Activated CD4-positive, alpha-beta T cell treated with anti-CD3 and anti-CD28 coated beads, Interleukin-2, amount 50 U/mL, for 48 hours (primary cell): ENCODE measurements around the gene MKLN1.

Experiments used
- DNase-seq, 2 experiments: peaks; one replicate each; pipeline ENCODE4 v3.0.0-alpha.2; 2020

The MKLN1 gene

DNA sequence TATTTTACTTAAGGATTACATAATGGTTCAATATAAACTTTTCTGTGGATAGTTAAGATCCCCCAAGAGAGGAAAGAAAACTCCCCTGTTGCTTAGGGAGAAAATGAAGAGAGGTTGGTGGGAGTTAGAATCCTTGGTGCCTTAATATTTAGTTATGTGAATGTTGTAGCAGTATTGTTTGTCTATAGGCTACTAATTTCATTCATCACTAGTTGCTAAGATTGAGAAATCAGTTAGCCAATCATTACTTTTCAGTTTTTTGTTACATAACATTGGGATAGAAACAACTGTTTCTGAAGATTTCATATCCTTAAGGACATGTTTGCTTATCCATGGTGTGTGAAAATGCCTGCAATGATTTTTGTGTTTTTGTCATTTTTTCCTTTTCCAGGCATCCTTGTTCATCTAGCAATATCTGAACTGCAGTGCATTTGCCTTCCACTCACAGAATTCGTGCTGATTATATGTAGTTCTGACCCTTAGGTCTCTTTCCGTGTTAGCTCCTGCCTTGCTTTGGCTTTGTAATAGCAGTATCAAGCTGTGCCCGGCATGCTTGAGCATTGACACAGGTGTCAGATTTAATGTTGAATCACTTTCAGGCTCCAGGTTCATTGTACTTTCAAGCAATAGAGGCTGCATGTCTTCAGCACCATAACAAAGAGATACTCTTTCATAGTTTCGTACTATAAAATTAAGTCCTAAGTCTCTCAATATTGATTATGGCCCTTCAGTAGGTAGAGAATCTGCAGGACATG lies 143.8 kb downstream of the MKLN1 start:
- no peak for DNase-seq

DNA sequence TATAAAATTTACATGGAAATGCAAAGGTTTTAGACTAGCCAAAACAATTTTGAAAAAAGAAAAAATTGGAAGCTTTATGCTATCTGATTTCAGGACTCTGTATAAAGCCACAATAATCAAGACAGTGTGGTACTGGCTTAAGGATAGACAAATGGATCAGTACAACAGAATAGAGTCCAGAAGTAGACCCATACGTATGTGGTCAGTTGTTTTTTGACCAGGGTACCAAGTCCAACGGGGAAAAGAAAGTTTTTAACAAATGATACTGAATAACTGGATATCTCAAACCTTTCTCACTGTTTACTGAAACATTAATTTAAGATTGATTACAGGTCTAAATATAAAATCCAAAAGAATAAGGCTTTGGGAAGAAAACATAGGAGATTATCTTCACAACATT lies 149.1 kb downstream of the MKLN1 start:
- DNase-seq = no peak

DNA sequence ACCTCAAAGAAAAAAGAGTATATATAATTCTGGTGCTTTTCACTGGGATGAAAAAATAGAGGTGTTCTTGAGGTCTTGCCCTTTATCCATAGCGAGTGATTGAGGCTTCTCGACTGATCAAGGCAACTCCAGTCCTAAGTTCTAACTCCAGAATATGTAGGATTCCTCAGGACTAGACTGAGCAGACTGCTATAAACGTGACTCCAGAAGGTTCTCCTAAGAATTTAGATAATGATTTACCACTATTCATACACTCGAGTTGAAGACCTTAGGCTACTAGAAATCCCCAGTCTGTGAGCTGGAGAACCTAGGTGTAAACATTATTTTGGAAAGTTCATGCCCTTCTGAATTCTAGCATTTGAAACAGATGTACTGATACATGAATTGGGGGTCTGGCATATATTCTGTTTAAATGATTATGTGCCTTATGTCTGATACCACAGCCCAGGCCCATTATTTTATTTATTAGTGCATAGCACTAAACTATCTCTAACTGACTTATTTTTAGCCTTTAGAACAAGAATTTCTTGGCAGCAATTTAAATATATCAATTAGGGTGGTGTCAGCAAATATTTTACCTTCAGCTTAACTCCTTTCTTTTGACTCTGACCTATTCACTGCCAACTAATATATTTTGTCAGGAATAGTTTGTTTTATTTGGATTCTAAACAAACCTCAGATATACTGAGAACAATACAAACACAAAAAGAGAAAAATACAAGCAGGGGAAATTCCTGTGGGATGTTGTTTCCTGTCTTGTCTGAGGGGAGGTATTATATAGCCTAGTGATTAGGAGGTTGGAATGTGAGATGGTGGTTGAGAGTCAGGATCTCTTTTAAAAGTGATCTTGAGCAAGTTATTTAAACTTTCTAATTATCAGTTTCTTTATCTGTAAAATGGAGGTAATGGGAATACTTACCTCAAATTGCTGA lies 153.0 kb downstream of the MKLN1 start:
- DNase-seq = no peak

DNA sequence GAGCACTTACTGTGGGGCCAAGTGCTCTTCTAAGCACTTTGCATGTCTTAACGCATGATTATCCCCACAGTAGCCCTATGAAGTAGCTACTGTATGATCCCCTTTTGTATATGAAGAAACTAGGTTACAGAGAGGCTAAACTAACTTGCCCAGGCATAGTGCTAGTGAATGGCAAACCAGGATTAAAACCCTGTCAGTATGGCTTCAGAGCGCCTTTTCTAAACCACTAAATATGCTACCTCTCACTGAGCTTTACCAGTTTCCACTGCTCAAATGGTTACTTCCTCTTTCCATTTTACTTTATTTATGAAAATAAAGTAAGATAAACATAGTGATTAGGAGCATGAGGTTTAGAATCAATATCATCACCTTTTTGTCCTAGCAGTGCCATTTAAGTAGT lies 155.1 kb downstream of the MKLN1 start:
- no peak for DNase-seq

DNA sequence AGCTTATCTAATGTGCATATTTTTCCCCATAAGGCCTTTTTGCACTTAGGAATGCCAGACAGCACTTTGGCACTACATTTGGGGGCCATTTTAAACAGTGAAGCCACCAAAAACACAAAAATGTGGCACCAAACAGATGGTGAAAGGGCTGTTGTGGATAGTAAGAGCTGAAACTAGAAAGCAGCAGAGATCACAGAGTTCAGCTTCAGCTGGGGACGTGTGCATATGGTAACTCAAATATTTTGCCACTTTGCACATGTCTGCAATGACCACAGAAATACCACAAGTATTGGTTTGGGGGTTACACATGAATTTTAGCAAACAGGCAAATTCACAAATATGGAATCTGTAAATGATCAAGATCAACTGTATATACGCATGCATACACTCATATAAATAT lies 155.9 kb downstream of the MKLN1 start:
- DNase-seq = no peak

DNA sequence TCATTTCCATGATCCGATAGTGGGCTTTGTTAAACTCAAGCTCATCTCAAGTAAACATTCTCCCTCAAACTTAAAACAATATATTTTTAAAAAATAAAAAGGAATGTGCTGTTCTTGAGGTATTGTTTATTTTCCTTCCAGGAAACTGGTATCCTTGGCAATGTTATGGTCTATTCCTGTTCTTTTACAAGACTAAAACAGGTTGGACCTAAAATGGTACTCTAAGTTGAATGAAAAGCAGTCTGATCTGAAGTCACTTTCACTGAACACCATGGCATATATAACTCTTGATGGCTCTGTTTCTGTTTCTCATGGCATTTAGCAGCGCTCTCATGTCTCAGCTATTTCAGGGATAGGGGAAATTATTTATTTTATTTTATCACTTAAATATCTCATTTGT lies 158.7 kb downstream of the MKLN1 start:
- DNase-seq = no peak

DNA sequence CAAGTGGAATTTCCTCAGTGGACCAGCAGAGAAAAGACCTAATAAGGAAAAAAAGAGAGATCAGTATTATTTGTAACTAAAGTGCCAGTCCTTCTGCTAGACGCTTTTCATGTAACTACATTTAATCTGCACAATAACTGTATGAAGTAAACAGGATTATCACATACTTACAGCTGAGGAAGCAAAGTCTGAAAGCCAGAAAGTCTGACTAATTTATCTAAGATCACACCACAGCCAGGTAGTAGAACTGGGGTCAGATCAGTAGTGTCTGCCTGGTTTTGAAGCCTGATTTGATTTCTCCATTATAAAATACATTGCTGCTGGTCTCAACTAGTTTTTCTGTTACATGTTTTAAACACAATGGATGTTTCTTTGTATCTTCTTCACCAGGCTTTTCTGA lies 159.5 kb downstream of the MKLN1 start:
- DNase-seq = no peak

DNA sequence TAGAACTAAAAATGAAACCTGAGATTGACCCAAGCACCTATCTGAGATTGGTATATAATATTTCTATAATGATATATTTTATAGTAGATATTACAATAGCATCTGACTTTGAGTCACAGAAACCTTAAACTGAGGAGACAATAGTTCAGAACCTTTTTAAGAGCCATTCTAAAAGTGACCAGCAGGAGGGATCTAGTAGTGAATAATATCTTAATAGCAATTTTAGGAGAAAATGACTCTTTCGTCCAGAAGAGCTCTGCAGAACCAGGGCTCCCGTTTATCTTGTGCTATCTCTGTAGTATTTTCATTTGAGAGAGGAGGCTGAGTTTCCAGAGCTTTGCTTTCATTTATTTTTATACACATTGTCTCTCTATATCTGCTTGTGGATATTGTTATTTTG lies 160.7 kb downstream of the MKLN1 start:
- DNase-seq = no peak

DNA sequence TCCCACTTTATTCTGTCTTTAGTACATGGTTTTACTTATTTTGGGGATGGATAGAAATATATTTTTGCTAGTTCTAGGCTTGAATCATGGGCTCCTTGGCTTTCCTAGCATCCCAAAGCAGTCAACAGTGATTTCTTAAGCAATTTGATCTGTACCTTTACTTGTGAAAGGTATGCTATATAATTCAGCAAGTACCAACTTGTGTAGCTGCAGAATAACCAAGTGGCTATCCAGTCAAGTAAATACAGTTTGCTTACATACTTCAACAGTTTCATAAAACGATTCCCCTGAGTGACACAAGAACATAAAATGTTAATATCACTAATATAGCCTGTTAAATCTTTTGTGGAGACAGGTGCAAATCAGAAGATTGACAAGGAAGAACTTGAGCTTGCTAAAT lies 161.5 kb downstream of the MKLN1 start:
- no peak for DNase-seq

DNA sequence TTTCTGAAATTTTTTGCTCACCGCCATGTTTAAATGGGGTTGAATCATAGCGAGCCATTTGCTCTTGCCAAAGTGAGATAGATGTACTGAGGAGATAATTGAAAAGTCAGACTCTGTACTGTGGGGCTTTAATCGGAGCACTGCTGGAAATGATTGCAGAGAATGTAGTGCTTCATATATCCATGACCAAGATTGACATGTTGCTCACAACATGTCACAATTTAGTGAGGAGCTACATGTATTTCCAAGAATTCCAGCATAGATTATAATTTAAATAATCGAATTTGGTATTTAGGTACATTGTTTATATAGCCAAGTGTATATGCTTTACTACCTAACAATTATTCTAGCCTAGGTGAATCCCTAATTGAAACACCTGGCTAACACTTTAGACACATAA lies 162.2 kb downstream of the MKLN1 start:
- no peak for DNase-seq

DNA sequence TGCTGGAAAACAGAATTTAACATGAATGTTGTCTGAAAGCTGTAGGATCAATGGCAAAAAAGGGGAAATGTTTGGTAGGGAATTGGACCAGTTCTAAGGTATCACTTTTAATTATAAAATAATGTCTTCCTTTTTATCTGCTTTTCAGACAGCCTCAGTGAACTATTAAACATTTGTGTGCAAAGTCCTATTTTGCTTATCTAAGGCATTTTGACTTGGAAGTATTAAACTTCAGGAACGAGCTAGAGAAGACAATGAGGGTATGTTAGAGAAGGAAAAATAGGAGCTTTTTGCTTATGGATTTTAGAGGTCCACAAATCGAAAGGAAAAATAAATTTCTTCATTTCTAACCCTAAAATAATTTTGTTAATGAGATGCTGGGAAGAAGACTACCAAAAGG lies 165.4 kb downstream of the MKLN1 start:
- no peak for DNase-seq

DNA sequence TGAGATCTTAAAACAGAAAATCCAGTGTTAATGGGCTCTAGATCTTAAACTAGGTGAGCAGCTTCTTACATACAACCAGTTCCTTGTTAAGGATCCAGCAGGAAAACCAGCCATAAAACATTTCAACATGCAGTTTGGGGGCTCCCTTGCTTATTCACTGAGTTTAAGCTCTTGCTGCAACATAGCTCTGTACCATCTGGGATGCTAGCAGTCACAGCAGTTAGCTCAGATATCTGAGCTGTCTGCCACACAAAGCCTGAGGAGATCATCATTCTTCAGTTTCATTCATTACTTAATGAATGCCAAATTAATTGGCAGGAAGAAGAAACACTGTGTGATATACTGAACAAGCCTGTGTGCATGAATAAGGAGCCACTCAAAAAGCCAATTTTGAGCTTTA lies 165.9 kb downstream of the MKLN1 start:
- no peak for DNase-seq

DNA sequence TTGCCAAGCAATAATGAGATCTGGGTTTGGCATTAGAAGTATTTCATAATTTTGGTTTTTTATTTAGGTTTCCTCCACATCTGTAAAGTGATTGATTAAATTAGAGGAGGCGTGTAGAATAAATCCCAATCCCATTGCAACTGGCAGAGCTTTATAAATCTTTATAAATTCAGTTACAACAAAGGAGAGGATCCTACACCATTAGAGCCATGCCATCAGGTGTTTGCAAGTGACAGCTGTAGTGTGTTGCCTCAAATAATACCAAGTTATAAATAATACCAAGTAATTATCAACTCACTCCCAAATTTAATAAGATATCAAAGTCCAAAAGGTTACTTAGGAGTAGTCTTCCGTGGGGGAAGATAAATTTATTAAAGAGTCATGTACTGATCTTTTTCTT lies 166.5 kb downstream of the MKLN1 start:
- DNase-seq = no peak

DNA sequence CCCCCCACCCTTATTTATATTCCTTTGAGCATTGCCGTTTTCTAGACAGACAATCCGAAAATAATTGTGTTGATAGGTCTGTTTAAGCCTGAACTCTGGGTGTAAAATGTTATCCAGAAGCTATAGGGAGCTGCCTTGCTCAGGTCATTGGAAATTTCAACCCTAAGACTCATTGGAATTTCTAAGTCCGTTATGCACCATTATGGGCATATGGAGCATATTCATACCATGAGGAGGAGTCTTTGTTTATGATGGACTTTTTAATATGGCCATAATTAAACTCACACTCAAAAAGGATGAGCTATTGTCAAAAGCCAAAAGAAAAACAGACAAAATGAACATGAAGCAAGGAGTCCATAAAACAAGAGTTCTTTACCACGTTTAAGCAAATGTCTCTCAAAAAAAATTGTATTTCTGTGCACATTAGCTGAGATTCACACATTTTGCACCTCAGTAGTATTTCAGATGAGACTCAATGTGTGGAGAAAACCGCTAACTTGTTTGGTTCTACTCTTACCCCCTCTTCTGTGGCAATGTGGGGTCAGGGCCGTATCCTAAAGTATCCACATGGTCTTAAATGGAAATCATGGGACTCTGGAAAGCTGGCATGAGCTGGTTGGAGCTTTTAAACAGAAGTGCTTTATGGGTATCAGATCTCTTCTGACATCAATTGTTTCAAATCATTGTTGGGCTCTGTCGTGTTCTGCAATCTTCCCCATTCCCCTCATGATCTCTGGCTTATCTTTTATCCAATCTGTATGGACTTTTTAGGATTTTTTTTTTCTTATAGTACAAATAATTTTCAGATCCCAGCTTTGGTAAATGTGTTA lies 168.2 kb downstream of the MKLN1 start:
- DNase-seq = no peak

DNA sequence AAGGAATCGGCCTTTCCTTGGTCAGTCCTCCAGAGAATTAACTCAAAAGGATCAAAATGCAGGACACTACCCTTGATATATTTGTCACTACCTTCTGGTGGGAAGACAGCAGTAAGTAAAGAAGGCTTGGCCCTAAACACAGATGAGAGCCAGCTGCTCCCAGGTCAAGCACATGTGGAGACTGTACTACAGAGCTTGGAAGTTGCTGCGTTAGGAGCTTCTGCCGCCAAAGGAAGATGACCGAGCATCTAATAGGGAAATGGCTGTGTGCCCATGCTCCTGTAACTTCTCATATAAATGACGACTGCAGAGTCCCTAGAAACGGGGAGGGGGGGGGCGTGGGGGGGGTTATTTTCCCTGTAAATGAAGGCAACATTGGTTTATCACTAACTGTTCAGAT lies 169.8 kb downstream of the MKLN1 start:
- DNase-seq = no peak

DNA sequence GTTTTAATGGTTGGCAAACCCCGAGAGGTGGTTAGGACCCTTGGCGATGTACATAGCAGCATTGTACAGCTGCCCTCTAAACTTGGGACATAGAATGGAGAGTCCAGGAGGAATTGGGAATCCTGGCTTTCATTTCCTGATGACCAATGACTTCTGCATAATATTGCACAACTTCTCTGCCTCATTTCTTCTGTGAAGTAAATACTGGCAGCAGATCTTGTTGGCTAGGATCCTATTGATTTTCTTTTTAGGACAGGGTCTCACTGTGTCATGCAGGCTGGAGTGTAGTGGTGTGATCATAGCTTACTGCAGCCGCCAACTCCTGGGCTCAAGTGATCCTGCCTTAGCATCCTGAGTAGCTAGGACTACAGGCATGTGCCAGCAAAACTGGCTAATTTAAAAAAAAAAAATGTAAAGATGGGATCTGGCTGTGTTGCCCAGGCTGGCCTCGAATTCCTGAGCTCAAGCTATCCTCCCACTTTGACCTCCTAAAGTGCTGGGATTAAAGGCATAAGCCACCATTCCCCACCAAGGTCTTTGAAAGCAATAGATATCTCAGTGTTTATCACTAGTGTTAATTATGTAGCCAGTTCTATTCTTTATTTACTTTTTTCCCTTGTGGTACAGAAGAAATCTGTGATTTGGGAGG lies 170.7 kb downstream of the MKLN1 start:
- no peak for DNase-seq

DNA sequence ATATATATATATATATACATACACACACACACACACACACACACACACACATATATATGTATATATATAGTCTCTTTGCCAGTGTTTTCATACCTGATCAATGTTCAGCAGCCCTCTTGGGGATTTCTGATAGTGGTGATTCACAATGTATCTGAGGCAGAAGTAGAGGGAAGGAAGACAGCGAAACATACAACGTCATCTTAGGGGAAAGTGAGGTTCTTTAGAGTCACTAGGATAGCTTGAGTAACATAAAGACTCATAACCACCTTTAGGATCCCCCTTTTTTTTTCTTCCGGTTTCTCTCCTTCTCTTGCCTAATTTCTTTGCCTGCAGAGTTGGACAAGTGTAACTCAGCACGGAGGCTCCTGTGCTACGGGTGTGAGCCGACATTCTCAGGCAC lies 172.1 kb downstream of the MKLN1 start:
- no peak for DNase-seq

DNA sequence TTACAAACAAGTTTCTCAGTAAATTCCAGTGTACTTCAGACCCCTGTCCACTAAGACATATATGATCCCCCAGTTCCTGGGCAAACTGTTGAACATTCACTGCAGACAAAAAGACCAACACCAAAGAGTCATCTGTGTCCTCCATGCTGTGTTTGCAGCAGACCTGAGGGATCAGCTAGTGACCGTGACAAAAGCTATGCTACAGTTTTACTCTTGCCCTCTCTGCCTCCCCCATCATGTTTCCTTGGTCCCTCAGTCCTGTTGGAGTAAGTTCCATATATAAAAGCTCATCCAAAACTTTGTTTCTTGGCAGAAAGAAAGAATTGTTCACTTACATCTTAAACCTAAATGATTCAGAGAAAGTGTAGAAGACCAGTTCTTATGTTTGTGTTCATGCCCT lies 172.7 kb downstream of the MKLN1 start:
- no peak for DNase-seq

DNA sequence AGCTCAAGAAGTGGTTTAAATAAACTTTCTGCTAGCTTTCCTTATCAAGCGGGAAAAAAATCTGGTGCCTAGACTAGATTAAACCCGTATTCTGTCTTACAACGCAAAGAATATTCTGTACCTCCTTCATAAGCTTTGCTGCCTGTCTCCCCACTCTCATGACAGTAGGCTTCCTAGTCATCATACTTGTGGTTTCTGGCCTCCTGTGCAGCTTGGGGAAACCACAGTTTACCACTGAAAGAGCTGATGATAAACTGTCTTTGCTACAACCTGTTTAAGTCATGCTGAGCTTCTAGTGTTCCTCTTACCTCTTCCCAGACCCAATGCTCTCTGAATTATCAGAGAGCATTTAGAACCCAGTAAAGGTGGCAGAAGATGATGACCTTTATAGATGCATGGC lies 173.7 kb downstream of the MKLN1 start:
- DNase-seq = peak; percentile 32 to 54

DNA sequence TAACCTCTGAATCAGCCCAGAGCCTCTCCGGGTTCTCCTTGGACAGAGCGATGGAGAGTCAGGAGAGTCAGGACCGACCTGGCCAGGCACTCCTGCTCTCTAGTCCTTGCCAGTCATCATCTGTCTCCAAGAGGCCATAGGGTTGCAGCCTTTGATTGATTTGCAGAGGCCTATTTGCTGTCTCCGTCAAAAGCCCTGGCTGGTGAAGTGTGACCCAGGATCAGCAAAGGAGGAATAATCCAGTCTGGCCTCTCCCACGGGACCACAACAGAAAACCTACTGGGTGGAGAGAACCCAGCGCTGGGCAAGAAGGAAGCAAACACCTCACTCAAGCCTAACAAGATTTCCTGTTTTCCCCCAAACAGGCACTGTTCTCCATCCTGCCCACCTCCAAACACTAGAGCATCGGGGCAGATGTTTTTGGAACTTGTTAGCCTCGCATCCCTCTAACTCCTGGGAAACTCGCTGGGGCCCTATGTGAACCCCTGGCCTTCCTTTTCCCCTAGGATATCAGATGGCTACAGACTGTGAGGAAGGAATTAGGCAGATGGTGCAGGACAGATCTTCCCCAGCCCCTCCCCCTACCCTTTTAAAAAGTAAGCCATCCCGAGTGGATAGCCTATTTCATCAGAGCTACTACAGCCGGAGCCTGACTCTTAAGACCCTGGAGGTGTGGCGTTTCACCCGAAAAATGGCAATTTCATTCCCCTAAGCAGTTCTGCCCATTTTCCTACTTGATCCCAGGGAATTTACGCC lies 174.4 kb downstream of the MKLN1 start:
- no peak for DNase-seq

DNA sequence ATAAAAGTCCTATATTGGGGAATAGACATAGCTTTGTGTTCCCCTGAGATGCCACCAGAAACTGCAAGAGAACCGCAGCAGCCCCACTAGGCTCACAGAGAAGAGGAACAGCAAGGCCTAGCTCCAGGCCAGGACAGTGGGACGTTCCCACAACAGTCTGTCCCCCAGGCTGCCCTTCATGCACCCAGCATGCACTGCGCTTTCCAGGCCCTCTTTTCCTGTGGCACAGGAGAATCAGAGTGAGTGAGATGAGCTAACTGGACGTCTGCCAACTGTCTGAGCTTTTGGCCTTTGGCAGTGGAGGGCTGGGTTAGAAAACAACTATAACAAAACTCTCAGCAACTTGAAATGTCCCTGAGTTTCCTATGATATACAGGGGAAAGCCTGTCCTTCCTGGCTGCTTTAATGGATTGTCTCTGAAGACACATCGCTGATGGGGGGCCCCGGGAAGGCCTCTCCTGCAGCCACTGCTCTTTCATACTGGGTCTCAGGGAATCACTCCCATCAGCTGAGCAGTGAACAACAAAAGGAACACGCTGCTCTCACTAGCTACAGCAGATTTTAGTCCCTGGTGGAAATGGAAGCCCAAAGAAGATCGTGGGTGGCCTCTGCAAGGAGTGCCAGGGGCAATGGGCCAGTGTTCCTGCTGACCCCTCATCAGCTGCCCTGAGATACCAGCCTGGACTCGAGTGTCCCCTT lies 175.3 kb downstream of the MKLN1 start:
- no peak for DNase-seq

DNA sequence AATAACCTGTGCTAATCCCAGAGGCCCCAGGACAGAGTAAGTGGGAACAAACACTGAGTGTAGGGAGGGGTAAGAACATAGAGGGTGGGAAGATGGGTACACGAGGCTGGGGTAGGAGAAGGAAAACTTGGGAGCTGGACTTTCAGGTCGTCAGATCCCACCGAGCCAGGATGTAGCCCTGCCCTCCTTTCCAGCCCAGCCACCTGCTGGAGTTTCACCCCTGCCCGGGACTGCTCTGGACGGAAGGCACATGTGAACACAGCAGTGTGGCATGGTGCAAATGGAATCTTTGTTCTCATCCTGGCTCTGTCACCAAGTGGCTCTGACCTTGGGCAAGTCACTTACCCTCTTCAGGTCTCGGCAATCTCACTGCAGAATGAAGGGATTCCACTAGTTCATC lies 176.0 kb downstream of the MKLN1 start:
- no peak for DNase-seq
